Measurements from ENCODE around the gene ZFPM1.

ZFPM1 gene

GRCh38 chr16:88418869-88419268 is 34.2 kb upstream of the ZFPM1 start:
- no peak for DNase-seq

GRCh38 chr16:88419790-88420189 is 33.3 kb upstream of the ZFPM1 start:
- DNase-seq = no peak

- no peak for DNase-seq
Measured at GRCh38 chr16:88420496-88420895, 32.6 kb upstream of the ZFPM1 start.

- DNase-seq = no peak
Measured at GRCh38 chr16:88421301-88421700, 31.8 kb upstream of the ZFPM1 start.

GRCh38 chr16:88421871-88422433 is 31.1 kb upstream of the ZFPM1 start:
- DNase-seq = no peak

- no peak for DNase-seq
Measured at GRCh38 chr16:88422733-88423447, 30.2 kb upstream of the ZFPM1 start.

GRCh38 chr16:88423448-88423850 is 29.6 kb upstream of the ZFPM1 start:
- DNase-seq = no peak

- DNase-seq = no peak
Measured at GRCh38 chr16:88424587-88425235, 28.4 kb upstream of the ZFPM1 start.

GRCh38 chr16:88426018-88426417 is 27.1 kb upstream of the ZFPM1 start:
- no peak for DNase-seq

GRCh38 chr16:88427376-88427775 is 25.7 kb upstream of the ZFPM1 start:
- no peak for DNase-seq

GRCh38 chr16:88428156-88428555 is 24.9 kb upstream of the ZFPM1 start:
- DNase-seq = no peak

- DNase-seq = no peak
Measured at GRCh38 chr16:88428616-88429386, 24.3 kb upstream of the ZFPM1 start.

- no peak for DNase-seq
Measured at GRCh38 chr16:88429387-88430184, 23.5 kb upstream of the ZFPM1 start.

GRCh38 chr16:88430185-88430523 is 22.9 kb upstream of the ZFPM1 start:
- no peak for DNase-seq

- DNase-seq = no peak
Measured at GRCh38 chr16:88430524-88431446, 22.3 kb upstream of the ZFPM1 start.

GRCh38 chr16:88431651-88432050 is 21.4 kb upstream of the ZFPM1 start:
- no peak for DNase-seq

- no peak for DNase-seq
Measured at GRCh38 chr16:88432174-88432573, 20.9 kb upstream of the ZFPM1 start.

- DNase-seq = no peak
Measured at GRCh38 chr16:88432753-88433152, 20.3 kb upstream of the ZFPM1 start.

- DNase-seq = no peak
Measured at GRCh38 chr16:88433632-88434352, 19.3 kb upstream of the ZFPM1 start.

GRCh38 chr16:88434353-88434690 is 18.8 kb upstream of the ZFPM1 start:
- no peak for DNase-seq

GRCh38 chr16:88434746-88435145 is 18.3 kb upstream of the ZFPM1 start:
- no peak for DNase-seq

All from DMS 273 treated with DMSO at 0.1 percent for 48 hours (cell line).